Naive thymus-derived CD8-positive, alpha-beta T cell (primary cell): Measurements from ENCODE around the gene SLC35G3. TPM values are rescaled to one million over a fixed set of nuclear protein-coding genes. Genes with fewer than 3 reads are reported as not detected.

ENCODE experiments used
- ATAC-seq, 2 donors: fragments of 150-1000 bp; cut with Tn5 transposase in 1 of 2; sonication (Bioruptor Pico), chemical (Tn5 transposase) in 1 of 2; 1 replicate in 1 of 2; 2 replicates in 1 of 2; pipeline ENCODE4 v1.10.0; 2021; ENCODE audit warnings: mild to moderate bottlenecking in 2 of 2, moderate library complexity in 2 of 2
- POLR2A ChIA-PET: fragments of 350-600 bp; sonication (Branson Sonifier 250); formaldehyde crosslinking; loops from one replicate; lab custom pipeline; 2021; ENCODE audit warnings: antibody characterized with exemption; lab: Charles Lee
- DNase-seq, 10 donors: peaks; one replicate each; pipeline versions ENCODE4 v3.0.0 to v3.0.0-alpha.2; 2020 to 2022
- H3K27ac Mint-ChIP-seq, 10 donors: one replicate each; pipeline ENCODE4 v1.8.0; 2020 to 2022; ENCODE audit warnings: mild to moderate bottlenecking in 10 of 10, mixed read lengths in 10 of 10, moderate library complexity in 4 of 10, inconsistent platforms in 1 of 10
- H3K27me3 Mint-ChIP-seq, 5 donors: one replicate each; pipeline ENCODE4 v1.8.0; 2021 to 2022; ENCODE audit warnings: mixed read lengths in 5 of 5
- H3K36me3 Mint-ChIP-seq, 3 donors: one replicate each; pipeline ENCODE4 v1.8.0; 2020 to 2022; ENCODE audit warnings: mixed read lengths in 3 of 3, mild to moderate bottlenecking in 2 of 3, inconsistent platforms in 1 of 3
- H3K4me1 Mint-ChIP-seq, 4 donors: one replicate each; pipeline ENCODE4 v1.8.0; 2021 to 2022; ENCODE audit warnings: mixed read lengths in 4 of 4
- H3K4me3 Mint-ChIP-seq, 10 donors: one replicate each; pipeline ENCODE4 v1.8.0; 2020 to 2022; ENCODE audit warnings: mild to moderate bottlenecking in 10 of 10, mixed read lengths in 10 of 10, moderate library complexity in 6 of 10, inconsistent platforms in 1 of 10
- H3K9me3 Mint-ChIP-seq, 9 donors: one replicate each; pipeline ENCODE4 v1.8.0; 2020 to 2022; ENCODE audit warnings: mixed read lengths in 9 of 9, mild to moderate bottlenecking in 3 of 9, inconsistent platforms in 1 of 9, moderate library complexity in 1 of 9
- polyA plus RNA-seq, 3 donors: library from polyadenylated mRNA; unstranded; fragments of 300-500 nt; fragmentation: Illumina TruSeq; gene quantifications; one replicate each; pipeline ENCODE4 v1.2.3, GENCODE V29; 2021
- total RNA-seq, 8 experiments: library from RNA in 2 of 8; stranded (reverse) in 2 of 8; gene quantifications; one replicate each; pipeline ENCODE4 v1.2.3 and lab custom pipeline; 2021 to 2026

SLC35G3 gene
- total and polyA plus RNA-seq, 5 experiments from 2014 or later: 0.15 to 0.47 (median 0.25) TPM; not detected in 1

- POLR2A ChIA-PET: interaction anchor here (0.7 to 1.3 kb wide), 2 partner anchors 11 to 47 kb away, joined by 3 read pairs; no protein-coding TSS in a partner anchor
These were observed 44.3 kb downstream of the SLC35G3 start for GRCh38 chr17:35149941-35150340.

GRCh38 chr17:35148144-35148543 is 46.0 kb downstream of the SLC35G3 start:
- no peak overlapping the region for H3K4me3 Mint-ChIP-seq
- H3K4me1 Mint-ChIP-seq: peaks cover 5 to 7% (median 6%) of the 10 kb centered on the region in 4 donors
- H3K9me3 Mint-ChIP-seq: no peaks in the 10 kb centered on the region
- DNase-seq (no peak), ATAC-seq (no peak)
- POLR2A ChIA-PET: interaction anchor here (0.9 kb wide), 1 partner anchor 25 kb away, joined by 7 read pairs; no protein-coding TSS in a partner anchor
- H3K27me3 Mint-ChIP-seq: no peaks in the 10 kb centered on the region
- H3K27ac Mint-ChIP-seq: peak overlapping the region in 1 of 10 donors; percentile 15
- no peaks in the 10 kb centered on the region for H3K36me3 Mint-ChIP-seq

More at GRCh38 chr17:35149941-35150340, 44.3 kb downstream of the SLC35G3 start:
- ATAC-seq (no peak), DNase-seq (no peak)
- Mint-ChIP-seq H3K4me3 (no peak overlapping the region), H3K36me3 (no peaks in the 10 kb centered on the region), H3K27me3 (no peaks in the 10 kb centered on the region), H3K4me1 (peaks cover 0 to 4% (median 0%) of the 10 kb centered on the region in 4 donors), H3K27ac (no peak overlapping the region), H3K9me3 (no peaks in the 10 kb centered on the region)

- no peak for ATAC-seq
- DNase-seq: no peak
- Mint-ChIP-seq H3K27me3 (no peaks in the 10 kb centered on the region), H3K9me3 (no peaks in the 10 kb centered on the region), H3K4me3 (no peak within 1 kb of the TSS), H3K36me3 (no peaks in the 10 kb centered on the region), H3K27ac (peak within 1 kb of the TSS in 3 of 10 donors; percentile 19 to 35 (median 29)), H3K4me1 (peaks cover 5 to 7% (median 7%) of the 10 kb centered on the region in 4 donors)
- POLR2A ChIA-PET: interaction anchor here (1.4 kb wide), 1 partner anchor 11 kb away, joined by 3 read pairs; no protein-coding TSS in a partner anchor
These were observed 46.8 kb downstream of the SLC35G3 start, which contains the start of gene UNC45B for GRCh38 chr17:35147375-35147905. UNC45B (plus strand) TSS chr17:35147817; CDS start chr17:35148264, 447 bp downstream.

- Mint-ChIP-seq H3K27me3 (no peaks in the 10 kb centered on the region), H3K27ac (peak overlapping the region in 2 of 10 donors; percentile 33 to 35), H3K9me3 (no peaks in the 10 kb centered on the region), H3K4me3 (no peak overlapping the region), H3K4me1 (peaks cover 5 to 12% (median 10%) of the 10 kb centered on the region in 4 donors), H3K36me3 (no peaks in the 10 kb centered on the region)
- ATAC-seq (no peak), DNase-seq (no peak)
- POLR2A ChIA-PET: interaction anchor here (0.5 to 1.4 kb wide), 2 partner anchors 12 to 94 kb away, joined by 3 to 4 read pairs; no protein-coding TSS in a partner anchor
These were observed 47.9 kb downstream of the SLC35G3 start for GRCh38 chr17:35146214-35146833.

- no peak overlapping the region for H3K4me3 Mint-ChIP-seq
These were observed 49.4 kb downstream of the SLC35G3 start for GRCh38 chr17:35144840-35145239.

More at GRCh38 chr17:35144840-35145239, 49.4 kb downstream of the SLC35G3 start:
- no peak overlapping the region for H3K27ac Mint-ChIP-seq
- H3K27me3 Mint-ChIP-seq: no peaks in the 10 kb centered on the region
- no peaks in the 10 kb centered on the region for H3K9me3 Mint-ChIP-seq
- ATAC-seq (no peak), DNase-seq (no peak)
- peaks cover 5 to 24% (median 13%) of the 10 kb centered on the region in 4 donors for H3K4me1 Mint-ChIP-seq
- POLR2A ChIA-PET: interaction anchor here (0.6 kb wide), 1 partner anchor 115 kb away, joined by 3 read pairs; no protein-coding TSS in a partner anchor
- H3K36me3 Mint-ChIP-seq: no peaks in the 10 kb centered on the region

Other genes with a start within 250 kb of the SLC35G3 start
- gene CCT6B, start 232.9 kb downstream of the SLC35G3 start, total RNA-seq: 1 to 10 TPM; 3.9 to 4.0 TPM
- gene CCT6B, start 232.9 kb downstream of the SLC35G3 start, polyA plus RNA-seq: 1 to 10 TPM in 2 of 3 donors, under 1 TPM in 1; 0.35 to 2.4 (median 1.3) TPM
- gene ZNF830, start 232.9 kb downstream of the SLC35G3 start, total RNA-seq: 10 to 100 TPM; 48.0 to 55.6 TPM
- 10 to 100 TPM; 17.4 to 27.6 (median 18.7) TPM for gene ZNF830, start 232.9 kb downstream of the SLC35G3 start, polyA plus RNA-seq
- 10 to 100 TPM; 49.8 to 51.7 TPM for gene LIG3, start 213.9 kb downstream of the SLC35G3 start, total RNA-seq
- 10 to 100 TPM; 12.2 to 15.2 (median 13.1) TPM for gene LIG3, start 213.9 kb downstream of the SLC35G3 start, polyA plus RNA-seq
- 10 to 100 TPM; 69.1 to 70.1 TPM for gene RFFL, start 130.7 kb downstream of the SLC35G3 start, total RNA-seq
- gene RFFL, start 130.7 kb downstream of the SLC35G3 start, polyA plus RNA-seq: 10 to 100 TPM; 30.8 to 39.7 (median 31.9) TPM
- gene RAD51D, start 74.5 kb downstream of the SLC35G3 start, total RNA-seq: 10 to 100 TPM; 23.5 to 28.7 TPM
- gene RAD51D, start 74.5 kb downstream of the SLC35G3 start, polyA plus RNA-seq: 10 to 100 TPM in 1 of 3 donors, 1 to 10 TPM in 2; 6.5 to 13.6 (median 8.4) TPM
- gene FNDC8, start 72.8 kb downstream of the SLC35G3 start, total RNA-seq: not detected
- gene FNDC8, start 72.8 kb downstream of the SLC35G3 start, polyA plus RNA-seq: not detected
- 10 to 100 TPM; 16.7 to 21.7 TPM for gene NLE1, start 52.1 kb downstream of the SLC35G3 start, total RNA-seq
- 1 to 10 TPM; 4.6 to 6.4 (median 5.3) TPM for gene NLE1, start 52.1 kb downstream of the SLC35G3 start, polyA plus RNA-seq
- gene UNC45B, start 46.6 kb downstream of the SLC35G3 start, total RNA-seq: under 1 TPM; 0.36 TPM
- gene UNC45B, start 46.6 kb downstream of the SLC35G3 start, polyA plus RNA-seq: under 1 TPM; 0.15 to 0.59 (median 0.28) TPM
- gene SLFN5, start 48.7 kb upstream of the SLC35G3 start, total RNA-seq: 100 to 1,000 TPM; 224 to 227 TPM
- gene SLFN5, start 48.7 kb upstream of the SLC35G3 start, polyA plus RNA-seq: 100 to 1,000 TPM in 1 of 3 donors, 10 to 100 TPM in 2; 73.8 to 161 (median 87.4) TPM
- 10 to 100 TPM; 10.8 to 16.0 TPM for gene SLFN11, start 179.2 kb upstream of the SLC35G3 start, total RNA-seq
- 10 to 100 TPM in 1 of 3 donors, 1 to 10 TPM in 2; 4.8 to 12.3 (median 4.9) TPM for gene SLFN11, start 179.2 kb upstream of the SLC35G3 start, polyA plus RNA-seq
- 10 to 100 TPM; 10.5 to 12.1 TPM for gene SLFN12, start 238.1 kb upstream of the SLC35G3 start, total RNA-seq
- gene SLFN12, start 238.1 kb upstream of the SLC35G3 start, polyA plus RNA-seq: 1 to 10 TPM; 2.0 to 3.1 (median 2.1) TPM